ENCODE results near the gene KRT85.
A peak's percentile ranks its signal among the peaks of the same experiment; 100 is the strongest.
"Not testable (repeated sequence)": the region's sequence is repeated elsewhere in the genome, so short reads cannot be mapped to it uniquely, and the experiment has no call there.

KRT85 gene

GRCh38 chr12:52350786-52351185, 16.5 kb downstream of the KRT85 start:
- peak overlapping the region; percentile 12 to 19 for H3K27ac ChIP-seq
- TF ChIP-seq CTCF (IDR thresholded peaks at IDR 0.05) = no peak
- peak; percentile 56 for DNase-seq (ENCODE audit: low spot score)
- no peak overlapping the region for H3K4me3 ChIP-seq

- Histone ChIP-seq H3K27ac (no peak overlapping the region), H3K4me3 (no peak overlapping the region)
- peak; percentile 53 for DNase-seq (ENCODE audit: low spot score)
- TF ChIP-seq CTCF (IDR thresholded peaks at IDR 0.05) = no peak
These were observed 17.2 kb downstream of the KRT85 start for GRCh38 chr12:52350021-52350620.

- H3K4me3 ChIP-seq = no peak overlapping the region
- no peak overlapping the region for H3K27ac ChIP-seq
- DNase-seq (ENCODE audit: low spot score) = no peak
- no peak for TF ChIP-seq CTCF (IDR thresholded peaks at IDR 0.05)
These were observed 18.1 kb downstream of the KRT85 start for GRCh38 chr12:52349196-52349595.

- no peak for DNase-seq (ENCODE audit: low spot score)
- H3K27ac ChIP-seq = peak overlapping the region; percentile 4 to 65
- no peak for TF ChIP-seq CTCF (IDR thresholded peaks at IDR 0.05)
- H3K4me3 ChIP-seq = no peak overlapping the region
These were observed 19.4 kb downstream of the KRT85 start for GRCh38 chr12:52347551-52348510.

- H3K4me3 ChIP-seq = no peak overlapping the region
- DNase-seq (ENCODE audit: low spot score) = no peak
- no peak for TF ChIP-seq CTCF (IDR thresholded peaks at IDR 0.05)
- H3K27ac ChIP-seq = peak overlapping the region; percentile 4 to 65
These were observed 20.3 kb downstream of the KRT85 start for GRCh38 chr12:52347016-52347415.

GRCh38 chr12:52346593-52346992, 20.7 kb downstream of the KRT85 start:
- TF ChIP-seq CTCF (IDR thresholded peaks at IDR 0.05) = no peak
- Histone ChIP-seq H3K4me3 (no peak overlapping the region), H3K27ac (peak overlapping the region; percentile 39 to 65)
- no peak for DNase-seq (ENCODE audit: low spot score)

- not testable (repeated sequence) for H3K27ac ChIP-seq; H3K4me3 ChIP-seq; DNase-seq (ENCODE audit: low spot score)
These were observed 22.2 kb downstream of the KRT85 start for GRCh38 chr12:52345041-52345440.
